H9 (cell line): ENCODE results near the gene PRKACA. TPM values are rescaled to one million over a fixed set of nuclear protein-coding genes. Genes with fewer than 3 reads are reported as not detected.
"Not testable (repeated sequence)": the region's sequence is repeated elsewhere in the genome, so short reads cannot be mapped to it uniquely, and the experiment has no call there.

Experiments
- DNase-seq: peaks from one replicate; pipeline ENCODE4 v3.0.0-alpha.2; 2017
- H2AFZ ChIP-seq: one replicate; pipeline ENCODE4 v1.6.1; 2013; ENCODE audit warnings: mild to moderate bottlenecking, low read length, control low read depth, moderate library complexity
- H2AK5ac ChIP-seq: 2 replicates; pipeline ENCODE4 v1.6.1; 2013; ENCODE audit warnings: low read length, control low read depth, mixed read lengths; ENCODE audit not compliant: insufficient read length
- H2BK120ac ChIP-seq: one replicate; pipeline ENCODE4 v1.6.1; 2013; ENCODE audit warnings: low read depth, mild to moderate bottlenecking, low read length, control low read depth, inconsistent platforms; ENCODE audit not compliant: poor library complexity, severe bottlenecking
- H2BK12ac ChIP-seq: 2 replicates; pipeline ENCODE4 v1.6.1; 2013; ENCODE audit warnings: low read length, control low read depth, mixed read lengths, low read depth; ENCODE audit not compliant: insufficient read length
- H2BK15ac ChIP-seq: 2 replicates; pipeline ENCODE4 v1.6.1; 2013; ENCODE audit warnings: low read depth, low read length, control low read depth
- H2BK20ac ChIP-seq: one replicate; pipeline ENCODE4 v1.6.1; 2013; ENCODE audit warnings: low read depth, mild to moderate bottlenecking, low read length, control low read depth, inconsistent platforms; ENCODE audit not compliant: poor library complexity, severe bottlenecking
- H2BK5ac ChIP-seq: 2 replicates; pipeline ENCODE4 v1.6.1; 2013; ENCODE audit warnings: low read length, control low read depth, mixed read lengths; ENCODE audit not compliant: insufficient read length
- H3K14ac ChIP-seq: 2 replicates; pipeline ENCODE4 v1.6.1; 2013; ENCODE audit warnings: low read length, control low read depth; ENCODE audit not compliant: insufficient read depth
- H3K18ac ChIP-seq: 2 replicates; pipeline ENCODE4 v1.6.1; 2013; ENCODE audit warnings: low read depth, mild to moderate bottlenecking, mixed read lengths, low read length, control low read depth; ENCODE audit not compliant: insufficient read length
- H3K23ac ChIP-seq: 2 replicates; pipeline ENCODE4 v1.6.1; 2013; ENCODE audit warnings: low read length, control low read depth, mixed read lengths, low read depth; ENCODE audit not compliant: insufficient read length
- H3K23me2 ChIP-seq: 2 replicates; pipeline ENCODE4 v1.6.1; 2013; ENCODE audit warnings: low read depth, mild to moderate bottlenecking, mixed read lengths, low read length, control low read depth; ENCODE audit not compliant: insufficient read length, poor library complexity, severe bottlenecking
- H3K27ac ChIP-seq: 2 replicates; pipeline ENCODE4 v1.5.1; 2013; ENCODE audit warnings: low read length, control low read depth, mixed read lengths, low read depth; ENCODE audit not compliant: insufficient read length
- H3K27me3 ChIP-seq: 2 replicates; pipeline ENCODE4 v1.6.1; 2013; ENCODE audit warnings: low read length, control low read depth, inconsistent platforms; ENCODE audit not compliant: insufficient read depth
- H3K4ac ChIP-seq: 2 replicates; pipeline ENCODE4 v1.6.1; 2013; ENCODE audit warnings: low read depth, mild to moderate bottlenecking, control low read depth, inconsistent platforms, low read length, moderate library complexity
- H3K4me1 ChIP-seq: 2 replicates; pipeline ENCODE4 v1.6.1; 2013; ENCODE audit warnings: low read length, control low read depth, inconsistent platforms; ENCODE audit not compliant: insufficient read depth
- H3K4me2 ChIP-seq: 2 replicates; pipeline ENCODE4 v1.6.1; 2013; ENCODE audit warnings: low read length, control low read depth, mixed read lengths; ENCODE audit not compliant: insufficient read length, insufficient read depth
- H3K56ac ChIP-seq: 2 replicates; pipeline ENCODE4 v1.6.1; 2013; ENCODE audit warnings: low read depth, mild to moderate bottlenecking, mixed read lengths, low read length, control low read depth; ENCODE audit not compliant: insufficient read length
- H3K79me1 ChIP-seq: 2 replicates; pipeline ENCODE4 v1.6.1; 2013; ENCODE audit warnings: low read depth, mild to moderate bottlenecking, moderate library complexity, low read length, control low read depth, inconsistent platforms; ENCODE audit not compliant: insufficient read depth, poor library complexity, severe bottlenecking
- H3K79me2 ChIP-seq: 2 replicates; pipeline ENCODE4 v1.6.1; 2013; ENCODE audit warnings: low read length, control low read depth, inconsistent platforms; ENCODE audit not compliant: insufficient read depth
- H3K9ac ChIP-seq: 2 replicates; pipeline ENCODE4 v1.6.1; 2013; ENCODE audit warnings: low read length, control low read depth, mixed read lengths; ENCODE audit not compliant: insufficient read length; ENCODE audit errors: extremely low read depth
- H3K9me3 ChIP-seq: one replicate; pipeline ENCODE4 v1.6.1; 2013; ENCODE audit warnings: low read depth, low read length, inconsistent platforms; ENCODE audit not compliant: control insufficient read depth
- H3T11ph ChIP-seq: one replicate; pipeline ENCODE4 v1.6.1; 2013; ENCODE audit warnings: mild to moderate bottlenecking, low read length, control low read depth, inconsistent platforms
- H4K20me1 ChIP-seq: one replicate; pipeline ENCODE4 v1.6.1; 2013; ENCODE audit not compliant: control insufficient read depth, insufficient read length, insufficient read depth
- H4K5ac ChIP-seq: 2 replicates; pipeline ENCODE4 v1.6.1; 2013; ENCODE audit warnings: low read depth, mild to moderate bottlenecking, mixed read lengths, low read length, control low read depth; ENCODE audit not compliant: insufficient read length
- H4K8ac ChIP-seq: replicated peaks from 2 replicates; pipeline ENCODE4 v1.6.1; 2013; ENCODE audit warnings: low read length, control low read depth, mixed read lengths, low read depth; ENCODE audit not compliant: insufficient read length
- H4K91ac ChIP-seq: 2 replicates; pipeline ENCODE4 v1.6.1; 2013; ENCODE audit warnings: low read depth, mild to moderate bottlenecking, moderate library complexity, mixed read lengths, low read length, control low read depth; ENCODE audit not compliant: insufficient read length
- H3K27ac Mint-ChIP-seq, 3 experiments: 2 replicates in 2 of 3; 3 replicates in 1 of 3; pipeline ENCODE4 v1.8.0; 2020 to 2021; ENCODE audit warnings: mixed read lengths in 3 of 3, mild to moderate bottlenecking in 1 of 3, moderate library complexity in 1 of 3
- H3K27me3 Mint-ChIP-seq: 2 replicates; pipeline ENCODE4 v1.8.0; 2021; ENCODE audit warnings: low read depth, mild to moderate bottlenecking, moderate library complexity, mixed read lengths
- H3K36me3 Mint-ChIP-seq, 3 experiments: 2 replicates in 2 of 3; 3 replicates in 1 of 3; pipeline ENCODE4 v1.8.0; 2020 to 2021; ENCODE audit warnings: low read depth in 3 of 3, mixed read lengths in 3 of 3; ENCODE audit not compliant: insufficient read depth in 1 of 3
- H3K4me1 Mint-ChIP-seq, 2 experiments: 2 replicates each; pipeline ENCODE4 v1.8.0; 2020; ENCODE audit warnings: mixed read lengths in 2 of 2
- H3K4me3 Mint-ChIP-seq, 2 experiments: 2 replicates in 1 of 2; 3 replicates in 1 of 2; pipeline ENCODE4 v1.8.0; 2020 to 2021; ENCODE audit warnings: mild to moderate bottlenecking in 2 of 2, mixed read lengths in 2 of 2, moderate library complexity in 1 of 2
- H3K9me3 Mint-ChIP-seq, 2 experiments: 2 replicates in 1 of 2; 3 replicates in 1 of 2; pipeline ENCODE4 v1.8.0; 2020; ENCODE audit warnings: mild to moderate bottlenecking in 2 of 2, mixed read lengths in 2 of 2, moderate library complexity in 1 of 2
- WGBS: extraction: QIAGEN DNeasy Blood & Tissue Kit; methylation state at CpG from one replicate; pipeline ENCODE4 v1.1.7; 2013; ENCODE audit warnings: missing lambda C conversion rate, low lambda C conversion rate, mixed read lengths; ENCODE audit not compliant: insufficient read length; ENCODE audit errors: extremely low coverage; 5-methylcytosine and 5-hydroxymethylcytosine counted together
- total RNA-seq: library from RNA; stranded (reverse); gene quantifications from 2 replicates; pipeline ENCODE4 v1.2.1, GENCODE V29; 2021
- TF ChIP-seq, protein P1 (sequence below): fragments of 200-600 bp; sonication (generic); conservative IDR thresholded peaks from 3 replicates; pipeline ENCODE4 v1.8.0; 2021; ENCODE audit warnings: antibody characterized with exemption, mild to moderate bottlenecking

The PRKACA gene
- total RNA-seq, 1 experiment from 2014 or later: 51.8 TPM

DNA sequence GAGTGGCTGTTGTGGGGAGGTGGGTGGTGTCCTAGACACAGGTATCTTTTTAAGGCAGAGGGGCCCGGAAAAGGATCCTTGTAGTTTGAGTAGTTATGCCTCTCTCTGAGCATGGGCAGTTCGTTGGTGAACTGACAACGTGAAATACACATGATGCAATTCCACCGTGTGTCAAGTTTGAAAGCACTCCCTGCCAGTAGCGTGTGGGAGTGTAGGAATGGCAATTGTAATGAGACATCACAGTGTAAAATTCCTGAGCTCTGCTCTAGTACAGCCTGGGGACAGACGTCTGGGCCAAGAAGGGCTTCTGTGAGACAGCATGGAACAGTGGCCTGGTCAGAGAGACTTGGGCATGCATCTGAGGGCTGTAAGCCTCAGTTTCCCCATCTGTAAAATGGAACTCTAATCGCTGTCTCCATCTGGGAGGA lies 29.2 kb upstream of the PRKACA start:
- no peak overlapping the region for H3K23ac ChIP-seq
- H2BK120ac ChIP-seq: no peak overlapping the region
- no peak overlapping the region; a peak in 1 of 7 replicates for H3K27ac Mint-ChIP-seq
- no peak overlapping the region for H3K27ac ChIP-seq
- H2BK15ac ChIP-seq: no peak overlapping the region
- no peak for DNase-seq
- H2BK12ac ChIP-seq: no peak overlapping the region
- H3K79me1 ChIP-seq: no peaks in the 10 kb centered on the region
- no peak overlapping the region for H3T11ph ChIP-seq
- no peak overlapping the region for H2AK5ac ChIP-seq
- no peaks in the 10 kb centered on the region for H3K23me2 ChIP-seq
- H3K18ac ChIP-seq: no peak overlapping the region
- H4K5ac ChIP-seq: no peak overlapping the region
- H3K9me3 Mint-ChIP-seq: no peaks in the 10 kb centered on the region
- H3K9me3 ChIP-seq: no peaks in the 10 kb centered on the region
- no peak overlapping the region for H3K56ac ChIP-seq
- H3K9ac ChIP-seq: no peak overlapping the region
- H4K20me1 ChIP-seq: no peaks in the 10 kb centered on the region
- H3K36me3 Mint-ChIP-seq: peaks cover 3 to 6% (median 4%) of the 10 kb centered on the region in 3 experiments; a peak in 6 of 7 replicates
- H2BK20ac ChIP-seq: no peak overlapping the region
- H3K4me1 ChIP-seq: no peaks in the 10 kb centered on the region
- peaks cover 22 to 36% of the 10 kb centered on the region in 2 experiments for H3K4me1 Mint-ChIP-seq
- no peak overlapping the region for H2AFZ ChIP-seq
- H3K79me2 ChIP-seq: no peaks in the 10 kb centered on the region
- TF ChIP-seq, protein P1, sequence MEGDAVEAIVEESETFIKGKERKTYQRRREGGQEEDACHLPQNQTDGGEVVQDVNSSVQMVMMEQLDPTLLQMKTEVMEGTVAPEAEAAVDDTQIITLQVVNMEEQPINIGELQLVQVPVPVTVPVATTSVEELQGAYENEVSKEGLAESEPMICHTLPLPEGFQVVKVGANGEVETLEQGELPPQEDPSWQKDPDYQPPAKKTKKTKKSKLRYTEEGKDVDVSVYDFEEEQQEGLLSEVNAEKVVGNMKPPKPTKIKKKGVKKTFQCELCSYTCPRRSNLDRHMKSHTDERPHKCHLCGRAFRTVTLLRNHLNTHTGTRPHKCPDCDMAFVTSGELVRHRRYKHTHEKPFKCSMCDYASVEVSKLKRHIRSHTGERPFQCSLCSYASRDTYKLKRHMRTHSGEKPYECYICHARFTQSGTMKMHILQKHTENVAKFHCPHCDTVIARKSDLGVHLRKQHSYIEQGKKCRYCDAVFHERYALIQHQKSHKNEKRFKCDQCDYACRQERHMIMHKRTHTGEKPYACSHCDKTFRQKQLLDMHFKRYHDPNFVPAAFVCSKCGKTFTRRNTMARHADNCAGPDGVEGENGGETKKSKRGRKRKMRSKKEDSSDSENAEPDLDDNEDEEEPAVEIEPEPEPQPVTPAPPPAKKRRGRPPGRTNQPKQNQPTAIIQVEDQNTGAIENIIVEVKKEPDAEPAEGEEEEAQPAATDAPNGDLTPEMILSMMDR: no peak
- no peak overlapping the region for H3K14ac ChIP-seq
- no peaks in the 10 kb centered on the region; the same call in 1 of the 2 replicates for H3K27me3 Mint-ChIP-seq
- no peak overlapping the region for H3K4ac ChIP-seq
- H3K4me2 ChIP-seq: no peak overlapping the region
- no peak overlapping the region for H2BK5ac ChIP-seq
- H3K4me3 Mint-ChIP-seq: no peak overlapping the region
- no peak overlapping the region for H4K91ac ChIP-seq
- no peak overlapping the region for H4K8ac ChIP-seq
- no CpG with 5 or more reads among the region's 7 CpGs for WGBS
- H3K27me3 ChIP-seq: no peaks in the 10 kb centered on the region

DNA sequence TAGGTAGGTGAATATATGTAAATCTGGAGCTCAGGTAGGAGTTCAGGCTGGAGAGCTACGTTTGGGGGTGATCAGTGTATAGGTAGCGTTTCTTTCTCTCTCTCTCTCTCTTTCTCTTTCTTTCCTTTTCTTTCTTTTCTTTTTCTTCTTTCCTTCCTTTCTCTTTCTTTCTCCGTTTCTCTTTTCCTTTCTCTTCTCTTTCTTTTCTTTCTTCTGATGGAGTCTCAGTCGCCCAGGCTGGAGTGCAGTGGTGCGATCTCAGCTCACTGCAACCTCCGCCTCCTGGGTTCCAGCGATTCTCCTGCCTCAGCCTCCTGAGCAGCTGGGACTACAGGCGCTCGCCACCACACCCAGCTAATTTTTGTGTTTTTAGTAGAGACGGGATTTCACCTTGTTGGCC lies 28.6 kb upstream of the PRKACA start:
- H3K79me1 ChIP-seq, H3K27me3 ChIP-seq, H3K27ac ChIP-seq, H3K23ac ChIP-seq, H2AFZ ChIP-seq, H3K4me2 ChIP-seq, H3K4ac ChIP-seq, H4K5ac ChIP-seq, H3K79me2 ChIP-seq, H2BK20ac ChIP-seq, H3K36me3 Mint-ChIP-seq, H3K4me3 Mint-ChIP-seq, H3K27ac Mint-ChIP-seq, H2BK120ac ChIP-seq, H4K8ac ChIP-seq, H3K27me3 Mint-ChIP-seq, H4K91ac ChIP-seq, H4K20me1 ChIP-seq, H3K9me3 ChIP-seq, H2AK5ac ChIP-seq, H3K4me1 ChIP-seq, H3K56ac ChIP-seq, H3K9me3 Mint-ChIP-seq, H3K18ac ChIP-seq, H3K9ac ChIP-seq, H2BK15ac ChIP-seq, H3T11ph ChIP-seq, H2BK5ac ChIP-seq, H2BK12ac ChIP-seq, H3K23me2 ChIP-seq, H3K14ac ChIP-seq, DNase-seq: not testable (repeated sequence)
- H3K4me1 Mint-ChIP-seq: peaks cover 22 to 34% of the 10 kb centered on the region in 2 experiments
- WGBS: no CpG with 5 or more reads among the region's 10 CpGs
